Activated naive CD4-positive, alpha-beta T cell treated with anti-CD3 and anti-CD28 coated beads for 36 hours (primary cell): Measurements from ENCODE around the gene RFX5. TPM values are rescaled to one million over a fixed set of nuclear protein-coding genes. Genes with fewer than 3 reads are reported as not detected.
"Not testable (repeated sequence)": the region's sequence is repeated elsewhere in the genome, so short reads cannot be mapped to it uniquely, and the experiment has no call there.

Experiments used
- CTCF ChIA-PET: fragments of 350-600 bp; sonication (Branson Sonifier 250); formaldehyde crosslinking; loops from one replicate; lab custom pipeline; 2021; ENCODE audit warnings: antibody characterized with exemption; lab: Charles Lee
- DNase-seq: peaks from one replicate; pipeline ENCODE4 v3.0.0-alpha.2; 2020
- H3K27ac Mint-ChIP-seq: one replicate; pipeline ENCODE4 v1.8.0; 2021; ENCODE audit warnings: mild to moderate bottlenecking, mixed read lengths
- H3K27me3 Mint-ChIP-seq: one replicate; pipeline ENCODE4 v1.8.0; 2021; ENCODE audit warnings: low read depth, mixed read lengths
- H3K36me3 Mint-ChIP-seq: one replicate; pipeline ENCODE4 v1.8.0; 2021; ENCODE audit warnings: low read depth, mixed read lengths
- H3K4me1 Mint-ChIP-seq: one replicate; pipeline ENCODE4 v1.8.0; 2021; ENCODE audit warnings: low read depth, mixed read lengths
- H3K4me3 Mint-ChIP-seq: one replicate; pipeline ENCODE4 v1.8.0; 2021; ENCODE audit warnings: mild to moderate bottlenecking, moderate library complexity, mixed read lengths
- H3K9me3 Mint-ChIP-seq: one replicate; pipeline ENCODE4 v1.8.0; 2021; ENCODE audit warnings: mixed read lengths
- intact Hi-C: fragments of 100-400 bp; cut with micrococcal nuclease; formaldehyde crosslinking; loops from one replicate; pipeline ENCODE4 v1.15.1; 2023
- total RNA-seq, 2 experiments: library from RNA; stranded (reverse); gene quantifications; one replicate each; pipeline ENCODE4 v1.2.3, GENCODE V29; 2021

The RFX5 gene
- 10 to 100 TPM; 62.3 to 63.4 TPM for total RNA-seq

DNA sequence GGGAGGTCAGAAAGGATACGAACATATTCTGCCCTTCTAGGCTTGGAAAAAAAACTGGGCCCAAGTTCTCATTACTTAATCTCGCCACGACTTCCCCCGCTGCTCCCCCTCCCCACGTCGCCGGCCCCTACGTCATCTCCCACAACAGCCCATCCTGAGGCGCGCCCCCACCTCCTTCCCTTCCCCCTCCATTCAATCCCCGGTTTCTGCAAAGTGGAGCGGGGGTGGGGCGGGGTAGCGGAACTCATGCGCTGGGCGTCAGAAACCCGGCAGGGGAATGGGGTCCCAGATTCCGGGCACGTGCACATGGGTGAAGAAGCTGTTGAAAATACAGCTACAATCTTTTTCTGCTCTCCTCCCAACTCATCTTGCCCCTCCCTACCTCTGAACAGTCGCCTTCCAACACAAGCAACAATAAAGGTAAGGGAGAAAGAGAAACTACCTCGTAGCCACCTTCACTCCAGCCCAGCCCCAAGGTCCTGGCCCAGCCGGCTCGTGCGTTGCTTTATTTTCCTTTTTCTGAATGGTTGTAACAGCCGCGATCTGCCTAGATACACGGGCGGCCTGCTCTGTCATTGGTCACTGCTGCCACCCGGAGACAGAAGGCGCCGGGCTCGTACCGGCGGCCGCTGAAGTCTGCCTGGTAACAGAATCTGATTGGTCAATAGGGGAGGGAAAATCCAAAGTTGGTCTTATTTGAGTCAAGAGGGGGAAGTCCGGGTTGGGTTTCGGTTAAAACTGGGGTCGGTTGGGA is at the start of gene RFX5:
Gene RFX5, minus strand, starts transcription at position 484 of the 754 bp plus-strand sequence. CDS start 932 bp downstream, outside the sequence.
- Mint-ChIP-seq H3K9me3 (no peaks in the 10 kb centered on the region), H3K27me3 (no peaks in the 10 kb centered on the region), H3K36me3 (peaks cover 14% of the 10 kb centered on the region), H3K4me3 (peak within 1 kb of the TSS; percentile 93), H3K27ac (peak within 1 kb of the TSS; percentile 96), H3K4me1 (peaks cover 33% of the 10 kb centered on the region)
- DNase-seq: peak; percentile 97
- intact Hi-C loops: loop anchor here (1.0 kb wide), 8 partner anchors 20 to 264 kb away; partner anchors contain the start of genes PI4KB, PIP5K1A, PSMB4 and PSMD4
- CTCF ChIA-PET: interaction anchor here (0.6 to 0.7 kb wide), 2 partner anchors 35 to 46 kb away, joined by 3 read pairs; no protein-coding TSS in a partner anchor

DNA sequence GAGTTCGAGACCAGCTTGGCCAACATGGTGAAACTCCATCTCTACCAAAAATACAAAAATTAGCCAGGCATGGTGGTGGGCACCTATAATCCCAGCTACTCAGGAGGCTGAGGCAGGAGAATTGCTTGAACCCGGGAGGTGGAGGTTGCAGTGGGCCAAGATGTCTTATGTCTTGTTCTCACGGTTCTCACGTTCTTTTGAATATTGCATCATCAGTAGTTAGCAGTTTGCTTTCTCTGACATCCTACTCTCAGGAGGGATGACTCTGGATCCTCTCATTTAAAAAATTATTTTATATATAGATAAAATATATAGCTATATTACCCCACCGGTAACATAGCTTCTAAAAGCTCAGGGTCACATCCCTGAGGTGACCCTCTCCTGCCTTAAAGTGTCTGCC is 49.2 kb upstream of the RFX5 start:
- intact Hi-C loops, H3K27ac Mint-ChIP-seq, H3K4me3 Mint-ChIP-seq, H3K9me3 Mint-ChIP-seq, DNase-seq, H3K27me3 Mint-ChIP-seq: not testable (repeated sequence)
- Mint-ChIP-seq H3K4me1 (peaks cover 14% of the 10 kb centered on the region), H3K36me3 (peaks cover 19% of the 10 kb centered on the region)
- CTCF ChIA-PET: interaction anchor here (0.9 to 1.4 kb wide), 2 partner anchors 55 to 92 kb away, joined by 3 to 4 read pairs; no protein-coding TSS in a partner anchor

DNA sequence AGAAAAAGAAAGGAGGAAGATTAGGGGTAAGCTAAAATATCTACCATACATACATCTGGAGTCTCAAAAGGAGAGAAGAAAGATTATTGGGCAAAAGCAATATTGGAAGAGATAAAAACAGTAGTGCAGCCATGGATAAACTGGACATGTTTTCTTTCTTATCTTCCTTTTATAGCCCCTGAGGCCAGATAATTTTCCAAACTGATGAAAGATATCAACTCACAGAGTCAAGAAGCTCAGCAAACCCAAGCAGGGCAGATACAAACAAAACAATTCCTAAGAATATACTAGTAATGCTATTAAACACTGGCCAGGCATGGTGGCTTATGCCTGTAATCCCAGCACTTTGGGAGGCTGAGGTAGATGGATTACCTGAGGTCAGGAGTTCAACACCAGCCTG is 46.5 kb upstream of the RFX5 start:
- Mint-ChIP-seq H3K27me3 (no peaks in the 10 kb centered on the region), H3K36me3 (no peaks in the 10 kb centered on the region), H3K9me3 (no peaks in the 10 kb centered on the region), H3K4me1 (no peaks in the 10 kb centered on the region), H3K4me3 (no peak overlapping the region), H3K27ac (no peak overlapping the region)
- CTCF ChIA-PET: no interaction called here
- no peak for DNase-seq
- intact Hi-C loops: no loop called here

DNA sequence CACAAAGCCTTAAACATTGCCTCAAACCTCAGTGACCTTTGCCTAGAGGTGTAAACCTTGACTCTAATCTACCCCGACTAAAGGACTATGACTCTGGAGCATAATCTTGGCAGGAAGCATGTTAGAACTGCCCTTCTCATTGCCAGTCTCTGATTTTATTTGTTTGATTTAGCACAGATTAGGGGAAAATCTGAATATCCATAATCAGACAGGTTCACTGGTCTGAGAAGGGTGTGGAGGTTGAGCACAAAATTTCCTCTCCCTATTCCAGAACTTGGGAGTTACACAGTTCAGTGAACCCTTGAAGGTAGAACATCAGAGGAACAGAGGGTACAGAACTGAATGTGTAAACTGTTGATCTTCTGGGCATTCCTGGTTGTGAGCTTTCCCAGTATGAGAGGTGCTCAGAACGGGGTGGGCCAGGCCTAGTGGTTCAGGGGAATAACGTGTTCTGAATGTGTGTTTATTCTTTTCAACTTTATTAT is 44.1 kb upstream of the RFX5 start:
- CTCF ChIA-PET: no interaction called here
- H3K4me3 Mint-ChIP-seq: no peak overlapping the region
- no peaks in the 10 kb centered on the region for H3K27me3 Mint-ChIP-seq

DNA sequence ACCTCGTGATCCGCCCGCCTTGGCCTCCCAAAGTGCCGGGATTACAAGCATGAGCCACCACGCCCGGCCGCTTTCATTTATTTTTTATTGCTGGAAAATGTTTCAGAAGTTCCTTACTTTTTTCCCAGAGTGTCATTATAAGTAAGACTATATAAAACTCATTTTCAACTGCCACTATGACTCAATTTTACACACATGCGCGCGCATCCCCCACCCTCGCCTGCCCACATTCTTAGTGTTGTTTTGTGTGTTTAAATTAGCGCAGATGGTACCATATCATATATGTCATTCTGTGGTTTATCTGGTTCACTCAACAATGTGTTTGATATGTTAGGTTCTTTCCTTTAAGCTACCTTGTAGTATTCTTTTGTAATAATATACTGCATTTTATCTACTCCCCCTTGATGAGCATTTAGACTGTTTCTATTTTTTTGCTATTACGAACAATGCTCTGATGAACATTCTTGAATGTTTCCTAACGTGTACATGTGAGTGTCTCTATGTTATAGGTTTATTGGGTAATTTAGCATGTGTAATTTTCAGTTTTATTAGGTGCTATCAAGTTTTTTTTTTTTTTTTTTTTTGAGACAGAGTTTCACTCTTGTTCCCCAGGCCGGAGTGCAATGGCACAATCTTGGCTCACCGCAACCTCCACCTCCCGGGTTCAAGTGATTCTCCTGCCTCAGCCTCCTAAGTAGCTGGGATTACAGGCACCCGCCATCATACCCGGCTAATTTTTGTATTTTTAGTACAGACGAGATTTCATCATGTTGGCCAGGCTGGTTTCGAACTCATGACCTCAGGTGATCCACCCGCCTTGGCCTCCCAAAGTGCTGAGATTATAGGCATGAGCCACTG is 43.4 kb upstream of the RFX5 start:
- H3K4me1 Mint-ChIP-seq, H3K9me3 Mint-ChIP-seq, DNase-seq, H3K4me3 Mint-ChIP-seq, intact Hi-C loops, H3K27me3 Mint-ChIP-seq, CTCF ChIA-PET, H3K36me3 Mint-ChIP-seq, H3K27ac Mint-ChIP-seq: not testable (repeated sequence)

More for the DNA sequence above, 44.1 kb upstream of the RFX5 start:
- DNase-seq: no peak
- no peaks in the 10 kb centered on the region for H3K4me1 Mint-ChIP-seq
- H3K36me3 Mint-ChIP-seq: no peaks in the 10 kb centered on the region
- no peak overlapping the region for H3K27ac Mint-ChIP-seq
- no peaks in the 10 kb centered on the region for H3K9me3 Mint-ChIP-seq
- intact Hi-C loops: no loop called here

DNA sequence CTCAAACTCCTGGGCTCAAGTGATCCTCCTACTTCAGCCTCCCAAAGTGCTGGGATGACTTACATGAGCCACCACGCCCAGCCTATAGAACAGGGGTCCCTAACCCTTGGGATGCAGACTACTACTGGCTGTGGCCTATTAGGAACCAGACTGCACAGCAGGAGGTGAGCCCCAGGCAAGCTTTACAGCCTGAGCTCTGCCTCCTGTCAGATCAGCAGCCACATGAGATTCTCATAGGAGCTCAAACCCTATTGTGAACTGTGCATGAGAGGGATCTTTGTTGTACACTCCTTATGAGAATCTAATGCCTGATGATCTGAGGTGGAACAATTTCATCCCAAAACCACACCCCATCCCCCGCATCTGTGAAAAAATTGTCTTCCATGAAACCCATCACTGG is 39.0 kb upstream of the RFX5 start:
- CTCF ChIA-PET: interaction anchor here (0.6 to 0.7 kb wide), 2 partner anchors 56 to 248 kb away, joined by 3 to 4 read pairs; no protein-coding TSS in a partner anchor
- Mint-ChIP-seq H3K4me3 (no peak overlapping the region), H3K27me3 (no peaks in the 10 kb centered on the region), H3K27ac (no peak overlapping the region), H3K36me3 (no peaks in the 10 kb centered on the region), H3K9me3 (no peaks in the 10 kb centered on the region), H3K4me1 (no peaks in the 10 kb centered on the region)
- DNase-seq: no peak
- intact Hi-C loops: no loop called here

DNA sequence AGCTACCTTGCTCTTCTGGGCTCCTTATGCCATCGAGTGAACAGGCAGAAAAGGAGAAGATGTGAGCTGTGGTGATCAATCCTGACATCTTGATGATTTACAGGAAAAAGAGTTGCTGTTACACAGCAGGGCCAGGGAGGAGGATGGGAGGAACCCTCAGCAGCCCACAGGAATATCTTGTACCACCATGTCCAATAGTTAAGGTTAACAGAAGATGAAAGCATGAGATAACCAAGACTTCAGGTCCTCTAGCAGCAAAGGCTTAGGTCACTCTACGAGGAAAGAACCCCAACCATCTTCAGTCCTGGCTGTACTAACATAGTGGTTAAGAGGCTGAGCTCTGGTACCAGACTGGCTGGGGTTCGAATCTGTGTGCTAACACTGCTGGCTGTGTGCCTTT is 37.5 kb upstream of the RFX5 start:
- intact Hi-C loops: no loop called here
- H3K9me3 Mint-ChIP-seq: no peaks in the 10 kb centered on the region
- no peaks in the 10 kb centered on the region for H3K27me3 Mint-ChIP-seq
- H3K36me3 Mint-ChIP-seq: no peaks in the 10 kb centered on the region
- no peak overlapping the region for H3K27ac Mint-ChIP-seq
- CTCF ChIA-PET: interaction anchor here (0.6 to 1.2 kb wide), 4 partner anchors 45 to 124 kb away, joined by 3 to 4 read pairs (median 4); no protein-coding TSS in a partner anchor
- H3K4me3 Mint-ChIP-seq: no peak overlapping the region
- H3K4me1 Mint-ChIP-seq: no peaks in the 10 kb centered on the region
- DNase-seq: no peak

DNA sequence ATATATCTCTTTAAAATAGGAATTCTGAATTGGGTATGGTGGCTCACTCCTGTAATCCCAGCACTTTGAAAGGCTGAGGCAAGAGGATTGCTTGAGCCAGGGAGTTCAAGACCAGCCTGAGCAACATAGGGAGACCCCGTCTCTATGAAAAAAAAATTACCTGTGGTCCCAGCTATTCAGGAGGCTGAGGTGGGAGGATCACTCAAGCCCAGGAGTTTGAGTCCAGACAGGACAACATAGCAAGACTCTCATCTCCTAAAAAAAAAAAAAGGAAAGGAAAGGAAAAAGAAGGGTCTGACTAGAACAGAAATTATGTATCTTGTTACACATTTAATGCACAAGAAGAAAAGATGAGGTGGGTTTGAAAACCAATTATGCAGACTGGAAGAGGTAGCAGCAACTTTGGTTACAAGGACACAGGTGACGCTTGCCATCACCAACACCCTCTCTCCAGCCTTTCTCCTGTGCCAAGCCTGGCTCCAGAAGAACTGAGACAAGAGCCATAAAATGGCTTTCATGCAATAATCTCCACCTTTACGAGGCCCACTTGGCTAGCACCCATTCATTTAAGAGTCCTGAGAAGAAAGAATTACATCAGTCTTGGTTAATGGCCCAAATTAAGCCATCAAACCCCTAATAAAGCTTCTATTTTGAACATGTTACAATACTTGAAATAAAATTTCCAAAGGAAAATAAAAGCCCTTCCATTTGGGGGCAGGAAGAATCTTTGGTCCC is 30.3 kb upstream of the RFX5 start:
- intact Hi-C loops: no loop called here
- Mint-ChIP-seq H3K27ac (no peak overlapping the region), H3K9me3 (no peaks in the 10 kb centered on the region), H3K4me3 (no peak overlapping the region), H3K27me3 (no peaks in the 10 kb centered on the region), H3K4me1 (no peaks in the 10 kb centered on the region), H3K36me3 (no peaks in the 10 kb centered on the region)
- CTCF ChIA-PET: interaction anchor here (0.6 kb wide), 1 partner anchor 256 kb away, joined by 4 read pairs; no protein-coding TSS in a partner anchor
- no peak for DNase-seq

DNA sequence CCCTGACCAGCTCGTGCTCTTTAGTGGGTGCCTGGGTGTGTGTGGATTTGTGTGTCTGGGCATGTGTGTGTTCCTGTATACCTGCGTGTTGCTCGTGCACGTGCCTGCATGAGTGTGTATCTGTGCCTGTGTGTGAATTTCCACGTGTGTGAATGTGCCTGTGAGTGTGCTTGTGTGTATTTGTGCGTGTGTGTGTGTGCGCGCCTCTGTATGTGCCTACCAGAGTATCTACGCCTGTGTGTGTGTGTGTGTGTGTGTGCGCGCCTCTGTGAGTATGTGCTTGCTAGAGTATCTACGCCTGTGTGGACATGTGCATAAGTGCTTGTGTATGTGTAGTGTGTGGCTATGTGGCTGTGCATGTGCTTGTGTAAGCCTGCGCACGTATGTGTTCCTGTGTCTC is 26.1 kb upstream of the RFX5 start:
- H3K36me3 Mint-ChIP-seq: no peaks in the 10 kb centered on the region
- no peak for DNase-seq
- no peak overlapping the region for H3K4me3 Mint-ChIP-seq
- CTCF ChIA-PET: no interaction called here
- no peaks in the 10 kb centered on the region for H3K9me3 Mint-ChIP-seq
- H3K4me1 Mint-ChIP-seq: no peaks in the 10 kb centered on the region
- H3K27ac Mint-ChIP-seq: no peak overlapping the region
- no peaks in the 10 kb centered on the region for H3K27me3 Mint-ChIP-seq
- intact Hi-C loops: no loop called here

DNA sequence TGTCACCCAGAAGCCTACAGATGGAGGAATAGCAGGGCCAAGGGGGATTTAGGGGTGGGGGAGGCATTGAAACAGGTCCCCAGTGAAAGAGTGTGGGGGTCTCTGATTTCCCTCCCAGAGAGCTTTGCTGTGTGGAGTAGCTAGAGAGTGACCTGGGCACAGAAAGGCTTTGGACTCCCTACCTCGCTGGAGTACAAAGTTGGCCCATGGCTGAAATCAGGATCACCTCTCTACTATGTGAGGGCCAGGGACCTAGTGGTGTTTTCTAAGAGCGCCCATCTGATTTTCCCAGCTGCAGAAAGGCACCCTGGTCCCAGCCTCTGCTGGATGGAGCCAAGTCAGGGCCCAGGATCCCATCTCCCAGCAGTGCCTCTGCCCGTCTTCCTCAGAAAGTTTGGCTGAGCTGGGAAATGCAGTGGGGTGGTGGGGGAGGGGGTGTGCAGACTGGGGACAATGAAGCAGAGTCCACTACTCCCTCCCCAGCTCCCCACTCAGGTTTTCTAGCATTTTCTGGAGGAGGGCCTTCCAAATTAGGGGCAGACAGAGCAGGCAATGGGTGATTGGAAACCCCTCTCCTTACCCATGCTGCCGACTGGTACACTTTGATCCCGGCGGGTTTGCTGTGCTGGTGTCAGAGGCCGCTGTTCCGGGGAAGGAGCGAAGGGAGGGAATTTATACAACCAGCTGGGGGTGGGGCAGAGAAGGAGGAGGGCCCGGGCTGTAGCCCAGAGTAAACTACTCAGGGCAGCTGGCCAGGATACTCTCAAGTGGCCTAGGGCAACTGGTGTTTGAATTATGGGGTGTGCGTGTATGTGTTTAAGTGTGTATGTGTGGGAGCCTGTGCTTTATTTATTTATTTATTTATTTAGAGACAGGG is 25.2 kb upstream of the RFX5 start, which contains the start of gene SELENBP1:
Gene SELENBP1, minus strand, starts transcription at position 648 of the 877 bp plus-strand sequence. Its CDS starts 64 bp downstream, at position 584.
- DNase-seq: no peak
- Mint-ChIP-seq H3K36me3 (no peaks in the 10 kb centered on the region), H3K4me1 (no peaks in the 10 kb centered on the region), H3K27me3 (no peaks in the 10 kb centered on the region), H3K4me3 (no peak within 1 kb of the TSS), H3K9me3 (no peaks in the 10 kb centered on the region), H3K27ac (no peak within 1 kb of the TSS)
- CTCF ChIA-PET: no interaction called here
- intact Hi-C loops: no loop called here
